Measurements from ENCODE around the gene ATP6V0A1.

DNA sequence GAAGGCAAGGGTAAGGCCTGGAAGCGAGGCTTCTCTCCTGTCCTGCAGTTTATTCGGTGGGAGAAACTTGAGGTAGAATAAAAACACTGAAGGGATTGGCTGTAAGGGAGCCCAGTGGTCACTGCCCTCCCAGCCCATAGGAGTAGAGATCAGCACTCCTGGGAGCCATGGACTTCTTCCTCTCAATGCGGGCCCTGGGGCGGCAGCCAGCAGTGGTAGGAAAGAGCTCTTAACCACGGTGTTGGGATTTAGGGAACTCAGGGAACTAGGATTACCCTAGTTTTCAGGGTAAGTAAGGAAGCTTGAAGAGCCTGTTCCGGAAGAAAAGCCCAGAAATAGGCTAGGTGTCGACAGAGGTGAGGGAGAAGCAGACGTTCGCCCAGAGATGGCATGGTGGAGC, 53.6 kb downstream of the ATP6V0A1 start:
- TF ChIP-seq, protein P1, sequence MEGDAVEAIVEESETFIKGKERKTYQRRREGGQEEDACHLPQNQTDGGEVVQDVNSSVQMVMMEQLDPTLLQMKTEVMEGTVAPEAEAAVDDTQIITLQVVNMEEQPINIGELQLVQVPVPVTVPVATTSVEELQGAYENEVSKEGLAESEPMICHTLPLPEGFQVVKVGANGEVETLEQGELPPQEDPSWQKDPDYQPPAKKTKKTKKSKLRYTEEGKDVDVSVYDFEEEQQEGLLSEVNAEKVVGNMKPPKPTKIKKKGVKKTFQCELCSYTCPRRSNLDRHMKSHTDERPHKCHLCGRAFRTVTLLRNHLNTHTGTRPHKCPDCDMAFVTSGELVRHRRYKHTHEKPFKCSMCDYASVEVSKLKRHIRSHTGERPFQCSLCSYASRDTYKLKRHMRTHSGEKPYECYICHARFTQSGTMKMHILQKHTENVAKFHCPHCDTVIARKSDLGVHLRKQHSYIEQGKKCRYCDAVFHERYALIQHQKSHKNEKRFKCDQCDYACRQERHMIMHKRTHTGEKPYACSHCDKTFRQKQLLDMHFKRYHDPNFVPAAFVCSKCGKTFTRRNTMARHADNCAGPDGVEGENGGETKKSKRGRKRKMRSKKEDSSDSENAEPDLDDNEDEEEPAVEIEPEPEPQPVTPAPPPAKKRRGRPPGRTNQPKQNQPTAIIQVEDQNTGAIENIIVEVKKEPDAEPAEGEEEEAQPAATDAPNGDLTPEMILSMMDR (IDR thresholded peaks at IDR 0.05) = no peak
- TF ChIP-seq POLR2A (IDR thresholded peaks at IDR 0.05) = no peak
